ENCODE measurements around the gene AMZ2. TPM values are rescaled to one million over a fixed set of nuclear protein-coding genes. Genes with fewer than 3 reads are reported as not detected.
A peak's percentile ranks its signal among the peaks of the same experiment; 100 is the strongest.
"Not testable (repeated sequence)": the region's sequence is repeated elsewhere in the genome, so short reads cannot be mapped to it uniquely, and the experiment has no call there.

Gene AMZ2
- 49.6 TPM for total RNA-seq

GRCh38 chr17:68247445-68248198, at the start of gene AMZ2:
TSS of gene AMZ2 (plus strand) at chr17:68248043. CDS start at chr17:68250188, 2,145 bp downstream.
- no peaks in the 10 kb centered on the region for H3K27me3 ChIP-seq (ENCODE audit: control insufficient read depth in 3 of 3, insufficient read depth in 3 of 3, low read length in 3 of 3)
- H3K36me3 ChIP-seq (ENCODE audit: control insufficient read depth in 3 of 3, insufficient read depth in 3 of 3, low read length in 3 of 3), result peaks cover 5 to 13% (median 12%) of the 10 kb centered on the region in 3 donors
- peaks cover 10 to 13% (median 13%) of the 10 kb centered on the region in 3 donors for H3K4me1 ChIP-seq (ENCODE audit: control insufficient read depth in 3 of 3, insufficient read depth in 3 of 3, low read length in 3 of 3)

GRCh38 chr17:68198931-68199836, 48.7 kb upstream of the AMZ2 start:
- H3K9me3 ChIP-seq (ENCODE audit: control insufficient read depth in 3 of 3, low read length in 3 of 3), result no peaks in the 10 kb centered on the region
- peak overlapping the region in 2 of 3 donors; percentile 2 to 81 for H3K4me3 ChIP-seq (ENCODE audit: low read length in 3 of 3)
- peaks cover 43 to 49% (median 49%) of the 10 kb centered on the region in 3 donors for H3K27me3 ChIP-seq (ENCODE audit: control insufficient read depth in 3 of 3, insufficient read depth in 3 of 3, low read length in 3 of 3)
- peak overlapping the region in 1 of 3 donors; percentile 8 for H3K9ac ChIP-seq (ENCODE audit: low read depth in 1 of 3, low read length in 3 of 3)
- H3K27ac ChIP-seq (ENCODE audit: low read depth, low read length), result no peak overlapping the region
- H3K36me3 ChIP-seq (ENCODE audit: control insufficient read depth in 3 of 3, insufficient read depth in 3 of 3, low read length in 3 of 3), result no peaks in the 10 kb centered on the region
- H3K4me1 ChIP-seq (ENCODE audit: control insufficient read depth in 3 of 3, insufficient read depth in 3 of 3, low read length in 3 of 3), result peaks cover 21 to 41% (median 36%) of the 10 kb centered on the region in 3 donors

More at GRCh38 chr17:68247445-68248198, at the start of gene AMZ2:
- Histone ChIP-seq H3K27ac (ENCODE audit: low read depth, low read length) (peak within 1 kb of the TSS; percentile 98), H3K9me3 (ENCODE audit: control insufficient read depth in 3 of 3, low read length in 3 of 3) (no peaks in the 10 kb centered on the region), H3K9ac (ENCODE audit: low read depth in 1 of 3, low read length in 3 of 3) (peak within 1 kb of the TSS; percentile 98 to 99 (median 98)), H3K4me3 (ENCODE audit: low read length in 3 of 3) (peak within 1 kb of the TSS; percentile 88 to 92 (median 89))

GRCh38 chr17:68199837-68200688, 47.8 kb upstream of the AMZ2 start:
- H3K27ac ChIP-seq (ENCODE audit: low read depth, low read length), result no peak overlapping the region

GRCh38 chr17:68200689-68201417, 47.0 kb upstream of the AMZ2 start:
- Histone ChIP-seq H3K4me3 (ENCODE audit: low read length in 3 of 3) (peak overlapping the region; percentile 50 to 81 (median 67)), H3K27ac (ENCODE audit: low read depth, low read length) (no peak overlapping the region), H3K9ac (ENCODE audit: low read depth in 1 of 3, low read length in 3 of 3) (peak overlapping the region; percentile 36 to 80 (median 50)), H3K9me3 (ENCODE audit: control insufficient read depth in 3 of 3, low read length in 3 of 3) (no peaks in the 10 kb centered on the region), H3K4me1 (ENCODE audit: control insufficient read depth in 3 of 3, insufficient read depth in 3 of 3, low read length in 3 of 3) (peaks cover 21 to 40% (median 38%) of the 10 kb centered on the region in 3 donors), H3K36me3 (ENCODE audit: control insufficient read depth in 3 of 3, insufficient read depth in 3 of 3, low read length in 3 of 3) (no peaks in the 10 kb centered on the region), H3K27me3 (ENCODE audit: control insufficient read depth in 3 of 3, insufficient read depth in 3 of 3, low read length in 3 of 3) (peaks cover 35 to 41% (median 41%) of the 10 kb centered on the region in 3 donors)

More at GRCh38 chr17:68199837-68200688, 47.8 kb upstream of the AMZ2 start:
- Histone ChIP-seq H3K9me3 (ENCODE audit: control insufficient read depth in 3 of 3, low read length in 3 of 3) (no peaks in the 10 kb centered on the region), H3K27me3 (ENCODE audit: control insufficient read depth in 3 of 3, insufficient read depth in 3 of 3, low read length in 3 of 3) (peaks cover 43 to 49% (median 49%) of the 10 kb centered on the region in 3 donors), H3K36me3 (ENCODE audit: control insufficient read depth in 3 of 3, insufficient read depth in 3 of 3, low read length in 3 of 3) (no peaks in the 10 kb centered on the region), H3K4me1 (ENCODE audit: control insufficient read depth in 3 of 3, insufficient read depth in 3 of 3, low read length in 3 of 3) (peaks cover 21 to 41% (median 37%) of the 10 kb centered on the region in 3 donors), H3K4me3 (ENCODE audit: low read length in 3 of 3) (peak overlapping the region; percentile 50 to 81 (median 67)), H3K9ac (ENCODE audit: low read depth in 1 of 3, low read length in 3 of 3) (peak overlapping the region in 1 of 3 donors; percentile 80)

GRCh38 chr17:68201418-68201771, 46.4 kb upstream of the AMZ2 start:
- H3K9me3 ChIP-seq (ENCODE audit: control insufficient read depth in 3 of 3, low read length in 3 of 3); H3K4me3 ChIP-seq (ENCODE audit: low read length in 3 of 3); H3K9ac ChIP-seq (ENCODE audit: low read depth in 1 of 3, low read length in 3 of 3); H3K36me3 ChIP-seq (ENCODE audit: control insufficient read depth in 3 of 3, insufficient read depth in 3 of 3, low read length in 3 of 3); H3K27ac ChIP-seq (ENCODE audit: low read depth, low read length): not testable (repeated sequence)
- Histone ChIP-seq H3K4me1 (ENCODE audit: control insufficient read depth in 3 of 3, insufficient read depth in 3 of 3, low read length in 3 of 3) (peaks cover 23 to 38% (median 35%) of the 10 kb centered on the region in 3 donors), H3K27me3 (ENCODE audit: control insufficient read depth in 3 of 3, insufficient read depth in 3 of 3, low read length in 3 of 3) (peaks cover 31 to 37% (median 37%) of the 10 kb centered on the region in 3 donors)

- not testable (repeated sequence) for H3K9me3 ChIP-seq (ENCODE audit: control insufficient read depth in 3 of 3, low read length in 3 of 3); H3K4me3 ChIP-seq (ENCODE audit: low read length in 3 of 3); H3K36me3 ChIP-seq (ENCODE audit: control insufficient read depth in 3 of 3, insufficient read depth in 3 of 3, low read length in 3 of 3); H3K9ac ChIP-seq (ENCODE audit: low read depth in 1 of 3, low read length in 3 of 3); H3K27ac ChIP-seq (ENCODE audit: low read depth, low read length)
- Histone ChIP-seq H3K27me3 (ENCODE audit: control insufficient read depth in 3 of 3, insufficient read depth in 3 of 3, low read length in 3 of 3) (peaks cover 28 to 32% (median 28%) of the 10 kb centered on the region in 3 donors), H3K4me1 (ENCODE audit: control insufficient read depth in 3 of 3, insufficient read depth in 3 of 3, low read length in 3 of 3) (peaks cover 23 to 33% (median 29%) of the 10 kb centered on the region in 3 donors)
Measured at GRCh38 chr17:68202321-68202720, 45.5 kb upstream of the AMZ2 start.

- H3K27ac ChIP-seq (ENCODE audit: low read depth, low read length), result no peak overlapping the region
- H3K4me3 ChIP-seq (ENCODE audit: low read length in 3 of 3), result peak overlapping the region in 2 of 3 donors; percentile 65 to 79
- H3K9ac ChIP-seq (ENCODE audit: low read depth in 1 of 3, low read length in 3 of 3), result peak overlapping the region in 1 of 3 donors; percentile 80
- H3K4me1 ChIP-seq (ENCODE audit: control insufficient read depth in 3 of 3, insufficient read depth in 3 of 3, low read length in 3 of 3), result peaks cover 12 to 17% (median 14%) of the 10 kb centered on the region in 3 donors
- no peaks in the 10 kb centered on the region for H3K9me3 ChIP-seq (ENCODE audit: control insufficient read depth in 3 of 3, low read length in 3 of 3)
- H3K27me3 ChIP-seq (ENCODE audit: control insufficient read depth in 3 of 3, insufficient read depth in 3 of 3, low read length in 3 of 3), result peaks cover 4 to 9% (median 5%) of the 10 kb centered on the region in 3 donors
- H3K36me3 ChIP-seq (ENCODE audit: control insufficient read depth in 3 of 3, insufficient read depth in 3 of 3, low read length in 3 of 3), result peaks cover 0 to 3% (median 0%) of the 10 kb centered on the region in 3 donors
Measured at GRCh38 chr17:68204736-68205135, 43.1 kb upstream of the AMZ2 start.

GRCh38 chr17:68205251-68205807, 42.5 kb upstream of the AMZ2 start:
- Histone ChIP-seq H3K27me3 (ENCODE audit: control insufficient read depth in 3 of 3, insufficient read depth in 3 of 3, low read length in 3 of 3) (peaks cover 0 to 3% (median 0%) of the 10 kb centered on the region in 3 donors), H3K4me3 (ENCODE audit: low read length in 3 of 3) (peak overlapping the region; percentile 65 to 83 (median 79)), H3K36me3 (ENCODE audit: control insufficient read depth in 3 of 3, insufficient read depth in 3 of 3, low read length in 3 of 3) (peaks cover 0 to 3% (median 2%) of the 10 kb centered on the region in 3 donors), H3K4me1 (ENCODE audit: control insufficient read depth in 3 of 3, insufficient read depth in 3 of 3, low read length in 3 of 3) (peaks cover 6 to 11% (median 8%) of the 10 kb centered on the region in 3 donors), H3K9ac (ENCODE audit: low read depth in 1 of 3, low read length in 3 of 3) (peak overlapping the region; percentile 50 to 80 (median 68)), H3K27ac (ENCODE audit: low read depth, low read length) (no peak overlapping the region), H3K9me3 (ENCODE audit: control insufficient read depth in 3 of 3, low read length in 3 of 3) (no peaks in the 10 kb centered on the region)

All from skeletal muscle tissue (tissue), 4 donors.